MM.1S (cell line): ENCODE results near the gene RBFOX2.

Experiments used
- DNase-seq: peaks from one replicate; pipeline ENCODE4 v3.0.0-alpha.2; 2015
- H2AFZ ChIP-seq: fragments of 300-600 bp; sonication (generic); 2 replicates; pipeline ENCODE4 v1.6.0; 2016; ENCODE audit warnings: antibody characterized with exemption, low read length
- H3F3A ChIP-seq: fragments of 300-600 bp; sonication (generic); 2 replicates; pipeline ENCODE4 v1.6.1; 2016; ENCODE audit warnings: mild to moderate bottlenecking, antibody characterized with exemption, low read length, moderate library complexity, mixed read lengths; ENCODE audit not compliant: insufficient read depth
- H3K27ac ChIP-seq: fragments of 300-600 bp; sonication (generic); 2 replicates; pipeline ENCODE4 v1.5.1; 2016; ENCODE audit warnings: mild to moderate bottlenecking, low read length
- H3K27me3 ChIP-seq: fragments of 300-600 bp; sonication (generic); replicated peaks from 2 replicates; pipeline ENCODE4 v1.6.0; 2016; ENCODE audit warnings: low read length; ENCODE audit not compliant: insufficient read depth
- H3K36me3 ChIP-seq: fragments of 300-600 bp; sonication (generic); replicated peaks from 2 replicates; pipeline ENCODE4 v1.6.1; 2016; ENCODE audit warnings: mild to moderate bottlenecking, low read length, mixed read lengths; ENCODE audit not compliant: insufficient read depth
- H3K4me1 ChIP-seq: fragments of 300-600 bp; sonication (generic); 2 replicates; pipeline ENCODE4 v1.6.1; 2016; ENCODE audit warnings: low read length, mixed read lengths
- H3K4me2 ChIP-seq: fragments of 300-600 bp; sonication (generic); 2 replicates; pipeline ENCODE4 v1.6.0; 2016; ENCODE audit warnings: low read depth, low read length
- H3K4me3 ChIP-seq: fragments of 300-600 bp; sonication (generic); 2 replicates; pipeline ENCODE4 v1.5.1; 2016; ENCODE audit warnings: low read length, mixed read lengths
- H3K79me2 ChIP-seq: fragments of 300-600 bp; sonication (generic); 2 replicates; pipeline ENCODE4 v1.6.1; 2016; ENCODE audit warnings: mixed run types, low read length, mixed read lengths
- H3K9ac ChIP-seq: fragments of 300-600 bp; sonication (generic); 2 replicates; pipeline ENCODE4 v1.6.1; 2016; ENCODE audit warnings: low read length, mixed read lengths
- H3K9me2 ChIP-seq: fragments of 300-600 bp; sonication (generic); replicated peaks from 2 replicates; pipeline ENCODE4 v1.6.1; 2016; ENCODE audit warnings: mild to moderate bottlenecking, low read length, mixed read lengths; ENCODE audit not compliant: insufficient read depth
- H3K9me3 ChIP-seq: fragments of 300-600 bp; sonication (generic); replicated peaks from 2 replicates; pipeline ENCODE4 v1.6.1; 2016; ENCODE audit warnings: mild to moderate bottlenecking, low read length, mixed read lengths; ENCODE audit not compliant: insufficient read depth
- H4K20me1 ChIP-seq: fragments of 300-600 bp; sonication (generic); 2 replicates; pipeline ENCODE4 v1.6.1; 2016; ENCODE audit warnings: mild to moderate bottlenecking, low read length, moderate library complexity, mixed read lengths; ENCODE audit not compliant: insufficient read depth
- CTCF ChIP-seq: fragments of 300-600 bp; sonication (generic); IDR thresholded peaks from 2 replicates; pipeline ENCODE4 v1.5.1; 2016; ENCODE audit warnings: antibody characterized with exemption, low read length, mixed read lengths
- EZH2 ChIP-seq: fragments of 300-600 bp; sonication (generic); optimal IDR thresholded peaks from 2 replicates; pipeline ENCODE3; 2017; ENCODE audit warnings: low read depth, mild to moderate bottlenecking, antibody characterized with exemption, low read length, mixed read lengths
- EZH2phosphoT487 ChIP-seq: fragments of 300-600 bp; sonication (generic); IDR thresholded peaks from 2 replicates; pipeline ENCODE4 v1.6.1; 2018; ENCODE audit warnings: antibody characterized with exemption, low read length

The RBFOX2 gene

DNA sequence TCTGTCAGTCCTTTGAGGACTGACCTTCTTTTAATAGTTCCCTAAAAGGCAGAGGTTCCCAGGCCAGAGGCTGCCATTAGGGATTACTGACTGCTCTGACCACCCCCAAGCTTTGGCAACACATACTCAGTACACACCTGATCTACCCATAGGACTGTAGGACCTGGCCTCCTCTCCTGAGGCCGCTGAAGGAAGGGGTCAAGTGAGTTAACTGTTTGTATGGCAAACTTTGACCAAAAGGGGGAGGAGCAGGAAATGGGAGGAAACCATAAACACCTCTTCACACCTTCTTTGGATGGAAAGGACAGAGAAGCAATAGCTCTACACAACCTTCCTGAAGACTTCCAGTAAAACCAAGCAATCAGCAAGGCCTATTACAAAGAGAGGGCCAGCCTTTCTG lies 207.0 kb downstream of the RBFOX2 start:
- Histone ChIP-seq H3K79me2 (peaks cover 35% of the 10 kb centered on the region), H2AFZ (no peak overlapping the region), H3K9ac (no peak overlapping the region), H3K36me3 (no peaks in the 10 kb centered on the region), H3K9me3 (no peaks in the 10 kb centered on the region), H3K4me3 (no peak overlapping the region), H3F3A (no peaks in the 10 kb centered on the region), H3K27me3 (no peaks in the 10 kb centered on the region), H4K20me1 (no peaks in the 10 kb centered on the region), H3K27ac (no peak overlapping the region), H3K4me1 (peaks cover 5% of the 10 kb centered on the region), H3K4me2 (no peak overlapping the region), H3K9me2 (no peaks in the 10 kb centered on the region)
- DNase-seq: no peak
- TF ChIP-seq EZH2 (no peak), CTCF (no peak)

DNA sequence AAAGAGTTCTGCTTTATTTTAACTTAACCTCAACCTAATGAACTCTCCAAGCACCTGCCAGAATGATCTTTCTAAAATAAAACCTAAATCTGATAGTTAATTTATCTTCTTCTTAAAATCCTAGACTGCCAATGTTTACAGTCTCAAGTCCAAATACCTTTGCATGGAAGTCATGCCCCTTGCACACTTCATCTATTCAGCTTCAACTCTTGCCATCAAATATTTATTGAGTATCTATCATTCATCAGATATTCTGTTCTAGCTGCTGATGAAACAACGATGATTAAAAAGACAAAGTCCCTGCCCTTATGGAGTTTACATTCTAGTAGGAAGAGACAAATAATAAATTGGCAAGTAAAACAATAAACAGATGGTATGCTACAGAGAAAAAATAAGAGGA lies 209.2 kb downstream of the RBFOX2 start:
- Histone ChIP-seq H3F3A (no peaks in the 10 kb centered on the region), H3K9ac (no peak overlapping the region), H3K4me2 (no peak overlapping the region), H4K20me1 (no peaks in the 10 kb centered on the region), H2AFZ (no peak overlapping the region), H3K4me3 (no peak overlapping the region), H3K36me3 (no peaks in the 10 kb centered on the region), H3K9me2 (no peaks in the 10 kb centered on the region), H3K4me1 (peaks cover 5% of the 10 kb centered on the region; the same call in 1 of the 2 replicates), H3K79me2 (peaks cover 29% of the 10 kb centered on the region), H3K9me3 (no peaks in the 10 kb centered on the region), H3K27me3 (no peaks in the 10 kb centered on the region), H3K27ac (no peak overlapping the region)
- TF ChIP-seq CTCF (no peak), EZH2phosphoT487 (no peak), EZH2 (no peak)
- no peak for DNase-seq

DNA sequence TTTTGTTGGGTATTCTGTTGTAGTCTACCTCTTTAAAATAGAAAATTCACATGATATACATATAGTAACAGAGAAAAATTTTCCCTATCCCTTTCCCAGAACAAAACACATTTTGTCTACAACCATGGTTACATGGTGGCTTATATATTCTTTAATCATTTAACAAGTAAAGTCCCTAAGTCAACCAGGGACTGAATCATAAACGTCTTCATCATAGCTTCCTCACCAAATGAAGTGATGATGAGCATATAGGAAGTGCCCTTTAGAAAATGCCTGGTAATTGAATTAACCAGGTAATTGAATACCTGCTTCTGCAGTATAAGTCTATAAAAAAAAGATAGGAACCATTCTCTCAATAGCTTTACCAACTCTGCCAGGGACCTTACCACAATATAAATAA lies 209.7 kb downstream of the RBFOX2 start:
- Histone ChIP-seq H3K9me3 (no peaks in the 10 kb centered on the region), H4K20me1 (no peaks in the 10 kb centered on the region), H3K27ac (no peak overlapping the region), H3F3A (no peaks in the 10 kb centered on the region), H3K4me3 (no peak overlapping the region), H3K36me3 (no peaks in the 10 kb centered on the region), H3K9ac (no peak overlapping the region), H2AFZ (no peak overlapping the region), H3K4me1 (peaks cover 5% of the 10 kb centered on the region; the same call in 1 of the 2 replicates), H3K9me2 (no peaks in the 10 kb centered on the region), H3K27me3 (no peaks in the 10 kb centered on the region), H3K4me2 (no peak overlapping the region), H3K79me2 (peaks cover 26% of the 10 kb centered on the region)
- TF ChIP-seq CTCF (no peak), EZH2phosphoT487 (no peak), EZH2 (no peak)
- DNase-seq: no peak
